Measurements from ENCODE around the gene PARP8.
"Not testable (repeated sequence)": the region's sequence is repeated elsewhere in the genome, so short reads cannot be mapped to it uniquely, and the experiment has no call there.

The PARP8 gene

GRCh38 chr5:50727149-50727496 lies 60.7 kb downstream of the PARP8 start:
- DNase-seq = no peak

GRCh38 chr5:50727845-50728244 lies 61.4 kb downstream of the PARP8 start:
- DNase-seq = no peak

DNA sequence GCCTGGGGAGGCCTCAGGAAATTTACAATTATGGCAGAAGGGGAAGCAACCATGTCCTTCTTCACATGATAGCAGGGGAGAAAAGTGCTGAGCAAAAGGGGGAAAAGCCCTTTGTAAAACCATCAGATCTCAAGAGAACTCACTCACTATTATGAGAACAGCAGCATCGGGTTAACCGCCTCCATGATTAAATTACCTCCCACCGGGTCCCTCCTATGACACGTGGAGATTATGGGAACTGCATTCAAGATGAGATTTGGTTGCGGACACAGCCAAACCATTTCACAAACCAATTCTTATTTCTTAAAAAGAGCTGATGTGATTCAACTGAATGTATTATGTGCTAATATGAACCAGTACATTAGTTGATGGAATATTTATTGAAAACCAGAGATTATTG lies 63.9 kb downstream of the PARP8 start:
- DNase-seq = no peak

GRCh38 chr5:50730841-50731240 lies 64.4 kb downstream of the PARP8 start:
- DNase-seq = no peak

DNA sequence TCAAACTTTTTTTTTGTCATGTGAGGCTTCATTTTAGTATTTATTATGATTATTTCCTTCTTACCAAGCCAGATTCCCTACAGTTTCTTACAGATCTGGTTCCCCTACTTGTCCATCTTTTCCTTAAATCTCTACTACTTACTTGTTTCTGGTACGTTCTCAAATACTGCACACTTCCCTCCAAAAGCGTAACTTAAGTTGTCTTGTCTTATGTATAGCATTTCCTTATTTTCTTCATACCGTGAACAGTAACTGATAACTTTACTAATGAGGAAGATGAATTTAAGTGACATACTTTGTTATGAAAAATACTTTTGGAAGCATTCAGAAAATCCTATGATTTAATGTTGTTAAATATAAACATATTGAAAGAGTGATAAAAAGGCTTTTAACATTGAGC lies 67.3 kb downstream of the PARP8 start:
- DNase-seq = no peak

GRCh38 chr5:50738864-50739263 lies 72.4 kb downstream of the PARP8 start:
- DNase-seq = no peak

- DNase-seq = no peak
Measured at GRCh38 chr5:50740832-50741231, 74.4 kb downstream of the PARP8 start.

- DNase-seq = no peak
Measured at GRCh38 chr5:50744776-50745175, 78.3 kb downstream of the PARP8 start.

DNA sequence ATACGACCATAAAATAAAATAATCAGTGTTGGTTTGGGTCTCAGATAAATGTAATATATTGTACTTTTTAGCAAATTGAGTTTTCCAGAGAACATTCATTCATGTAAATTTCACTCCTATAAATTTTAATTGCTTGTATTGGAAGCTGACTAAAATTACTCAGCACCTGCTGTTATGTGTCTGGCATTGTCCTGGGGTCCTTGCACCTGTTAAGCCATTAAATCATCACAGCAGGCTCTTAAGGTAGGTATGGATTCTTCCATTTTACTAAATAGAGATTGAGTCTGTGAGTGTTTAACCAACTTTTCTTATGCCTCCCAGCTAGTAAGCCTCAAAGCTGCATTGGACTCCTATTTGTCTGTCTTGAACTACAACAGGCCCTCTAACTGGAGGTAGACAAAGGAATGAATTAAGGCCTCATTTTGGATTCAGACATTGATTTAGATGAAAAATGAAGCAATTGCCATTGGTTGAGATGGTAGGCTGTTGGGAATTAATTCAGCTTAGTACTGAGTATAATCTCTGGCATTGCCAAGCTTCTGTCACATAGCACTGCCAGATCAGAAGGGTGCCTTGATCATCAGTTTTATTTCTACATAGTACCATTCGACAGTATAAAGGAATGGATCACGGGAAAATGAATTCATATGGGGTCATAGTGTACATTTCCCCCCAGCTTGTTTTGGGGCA lies 78.9 kb downstream of the PARP8 start:
- DNase-seq = no peak

DNA sequence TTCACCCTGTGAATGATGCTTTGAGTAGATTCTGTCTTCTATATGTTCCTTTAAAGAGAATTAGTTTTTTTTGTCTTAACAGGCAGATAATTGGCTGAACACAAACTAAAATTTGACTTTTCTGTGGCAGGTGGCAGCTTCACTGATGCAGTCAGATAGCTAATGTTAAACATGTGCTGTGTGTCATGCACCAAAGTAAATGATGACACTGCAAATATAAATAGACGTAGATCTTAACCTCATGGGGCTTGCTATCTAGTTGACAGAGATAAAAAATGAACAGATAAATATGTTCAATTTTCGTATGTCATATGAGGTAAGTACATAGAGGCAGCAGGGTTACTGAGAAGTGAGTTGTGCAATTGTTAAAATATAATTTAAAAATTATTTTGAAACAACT lies 82.7 kb downstream of the PARP8 start:
- no peak for DNase-seq

GRCh38 chr5:50749873-50750272 lies 83.4 kb downstream of the PARP8 start:
- no peak for DNase-seq

DNA sequence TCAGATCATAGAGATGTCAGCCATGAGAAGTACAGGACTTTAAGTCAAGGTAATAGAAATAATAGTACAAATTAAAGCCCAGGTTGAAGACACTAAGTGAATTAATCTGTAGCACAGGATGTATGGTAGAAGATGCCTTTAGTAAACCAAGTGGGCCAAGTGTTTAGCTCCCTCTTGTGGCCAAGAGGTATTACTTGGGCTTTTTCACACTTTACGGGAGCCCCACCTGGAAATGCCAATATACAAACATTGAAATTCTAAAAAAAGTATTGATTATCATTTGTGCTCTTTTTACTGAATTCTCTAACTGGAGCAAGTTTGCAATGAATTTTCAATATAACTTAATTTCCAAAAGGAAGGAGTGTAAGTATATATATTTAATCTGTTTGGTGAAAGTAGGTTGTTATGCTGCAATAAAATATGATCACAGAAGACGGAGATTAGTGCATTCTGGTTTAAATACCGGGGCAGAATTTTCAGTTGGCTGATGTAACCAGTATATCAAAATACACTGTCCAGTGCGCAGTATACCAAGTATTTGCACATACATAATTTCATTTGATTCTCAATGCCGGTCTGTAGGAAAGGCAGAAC lies 84.7 kb downstream of the PARP8 start:
- DNase-seq = no peak

DNA sequence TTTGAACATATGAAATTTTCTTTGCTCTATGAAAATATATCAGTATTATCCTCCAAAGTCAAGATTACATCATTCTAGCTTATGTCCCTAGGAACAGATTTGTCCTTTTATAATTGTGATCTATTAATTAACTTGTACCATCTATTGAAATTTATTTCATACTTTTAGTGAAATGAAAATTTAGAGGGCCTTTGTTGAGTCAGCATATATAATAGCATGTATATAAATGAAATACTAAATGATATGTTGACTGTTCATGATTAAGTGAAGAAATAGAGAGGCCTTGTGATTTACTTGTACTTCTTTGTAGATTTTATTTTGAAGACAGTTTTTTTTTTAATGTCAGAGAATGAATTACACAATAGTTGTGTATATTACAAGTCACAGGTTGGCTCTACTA lies 86.4 kb downstream of the PARP8 start:
- DNase-seq = no peak

GRCh38 chr5:50759526-50760270 lies 93.3 kb downstream of the PARP8 start:
- DNase-seq = no peak

- no peak for DNase-seq
Measured at GRCh38 chr5:50763351-50763750, 96.9 kb downstream of the PARP8 start.

DNA sequence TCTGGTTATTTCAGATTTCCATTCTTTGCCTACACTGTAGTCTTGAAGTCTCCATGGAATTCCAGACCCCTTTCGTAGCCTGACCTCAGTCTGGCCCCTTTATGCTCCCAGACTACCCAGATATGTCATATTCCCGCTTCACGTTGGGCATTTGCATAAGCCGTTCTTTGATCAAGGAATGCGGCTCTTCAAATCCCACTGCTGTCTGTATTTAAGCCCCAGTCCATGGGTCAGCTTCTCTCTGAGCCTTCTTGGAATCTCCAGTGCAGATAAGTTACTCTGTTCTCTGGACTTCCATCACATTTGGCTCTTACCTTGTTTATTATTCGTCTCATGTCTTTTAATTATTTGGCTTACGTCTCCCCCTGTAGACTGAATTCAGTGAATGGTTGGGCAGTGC lies 97.4 kb downstream of the PARP8 start:
- DNase-seq = no peak

DNA sequence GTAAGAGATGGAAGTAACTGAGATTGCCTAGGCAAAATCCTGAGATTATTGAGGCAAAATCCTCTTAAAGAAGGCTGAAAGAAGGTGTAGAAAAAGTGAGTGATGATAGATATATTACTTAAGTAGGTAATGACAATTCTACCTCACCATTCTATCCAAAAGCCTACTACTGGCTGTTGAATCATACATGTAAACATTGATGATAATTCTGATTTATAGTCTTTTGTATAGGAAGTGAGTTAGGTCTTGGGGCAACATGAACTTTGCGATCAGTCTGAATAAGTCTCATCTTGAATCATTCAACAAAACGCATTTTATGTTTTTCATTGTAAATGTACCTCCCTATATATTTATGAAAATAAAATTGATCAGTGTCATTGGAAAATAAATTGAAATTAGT lies 99.6 kb downstream of the PARP8 start:
- DNase-seq = no peak

DNA sequence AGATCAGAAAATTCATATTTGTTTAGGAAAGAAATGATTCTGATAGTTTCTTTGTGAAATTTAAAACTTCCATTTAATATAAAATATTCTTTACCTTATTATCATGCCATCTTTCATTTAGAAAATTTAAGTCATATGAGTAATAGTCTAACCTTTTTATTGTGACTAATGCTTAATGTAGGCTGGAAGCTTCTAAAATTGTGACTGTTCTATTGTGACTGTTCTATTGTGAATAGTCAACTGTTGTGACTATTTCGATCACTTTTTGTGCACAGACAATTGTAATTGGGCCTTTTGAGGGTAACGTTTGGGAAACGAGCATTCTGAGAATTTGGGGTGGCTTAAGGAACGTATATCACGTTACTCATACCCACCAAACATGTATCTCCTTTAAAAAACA lies 100.0 kb downstream of the PARP8 start:
- DNase-seq = no peak

- DNase-seq = no peak
Measured at GRCh38 chr5:50766967-50767366, 100.5 kb downstream of the PARP8 start.

GRCh38 chr5:50767588-50767987 lies 101.2 kb downstream of the PARP8 start:
- DNase-seq = no peak

GRCh38 chr5:50768634-50769033 lies 102.2 kb downstream of the PARP8 start:
- no peak for DNase-seq

GRCh38 chr5:50770441-50770840 lies 104.0 kb downstream of the PARP8 start:
- no peak for DNase-seq

- DNase-seq = not testable (repeated sequence)
Measured at GRCh38 chr5:50774446-50775175, 108.2 kb downstream of the PARP8 start.

DNA sequence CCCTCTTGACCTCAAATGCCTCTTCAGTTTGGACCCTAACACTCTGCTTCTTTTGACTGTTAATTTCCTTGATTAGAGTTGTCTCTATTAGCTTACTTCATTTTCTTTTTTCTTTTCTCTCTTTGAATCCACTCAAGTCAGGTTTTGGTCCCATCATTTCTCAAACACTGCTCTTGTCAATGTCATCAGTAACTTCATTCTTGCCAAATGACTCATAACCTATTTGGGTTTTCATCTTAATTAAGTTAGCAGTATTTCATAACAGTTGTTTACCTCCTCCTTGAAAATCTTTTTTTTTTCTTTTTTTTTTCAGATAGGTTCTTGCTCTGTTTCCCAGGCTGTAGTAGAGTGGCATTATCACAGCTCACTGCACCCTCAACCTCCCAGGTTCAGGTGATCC lies 119.6 kb downstream of the PARP8 start:
- no peak for DNase-seq
